PC-3 (cell line): ENCODE measurements around the gene PPP1R27.

Source experiments
- CTCF ChIP-seq: fragments of 300-600 bp; sonication (generic); conservative IDR thresholded peaks from 2 replicates; pipeline ENCODE4 v1.5.1; 2017; ENCODE audit warnings: antibody characterized with exemption, low read depth, mild to moderate bottlenecking, low read length
- EZH2 ChIP-seq: fragments of 300-600 bp; sonication (generic); IDR thresholded peaks from one replicate; pipeline ENCODE4 v1.6.1; 2017; ENCODE audit warnings: antibody characterized with exemption, mild to moderate bottlenecking, low read length; ENCODE audit not compliant: unreplicated experiment
- EZH2phosphoT487 ChIP-seq: fragments of 300-600 bp; sonication (generic); IDR thresholded peaks from 2 replicates; pipeline ENCODE4 v1.6.1; 2018; ENCODE audit warnings: mild to moderate bottlenecking, antibody characterized with exemption, low read length, borderline replicate concordance

DNA sequence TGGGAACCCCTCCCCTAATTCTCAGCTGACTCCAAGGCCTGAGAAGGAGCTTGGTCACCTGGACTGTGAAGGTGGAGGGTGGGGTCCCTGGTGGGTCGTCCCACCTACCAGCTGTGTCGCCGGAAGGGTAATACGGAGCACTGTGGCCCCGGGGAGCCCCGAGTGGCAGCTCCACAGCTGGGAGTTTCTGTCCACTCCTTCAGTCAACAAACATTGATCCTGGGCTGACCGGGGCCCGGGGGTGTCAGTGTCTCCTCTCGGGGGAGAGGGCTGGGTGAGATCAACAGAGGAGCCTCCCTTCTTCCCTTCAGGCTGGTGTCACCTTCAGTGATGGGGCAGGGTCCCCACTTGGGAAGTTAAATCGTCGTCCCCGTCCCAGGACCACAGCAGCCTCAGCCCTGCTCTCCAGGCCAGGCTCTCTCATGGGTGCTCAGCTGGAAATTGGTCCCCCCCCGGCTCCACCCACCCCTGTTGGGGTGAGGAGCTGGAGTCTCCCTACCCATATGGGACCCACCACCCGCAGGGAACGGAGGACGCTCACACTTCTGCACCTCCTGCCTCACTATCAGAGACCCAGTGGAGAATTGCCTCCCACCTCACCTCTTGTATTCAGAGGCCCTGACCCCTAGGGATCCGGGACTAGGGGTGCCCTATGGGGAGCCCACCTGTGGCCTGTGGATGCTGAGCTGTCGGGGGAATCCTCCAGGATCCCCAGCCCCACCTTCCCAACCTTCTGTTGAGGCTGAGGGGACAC is 29.0 kb downstream of the PPP1R27 start:
- no peak for TF ChIP-seq CTCF
- no peak for TF ChIP-seq EZH2
- TF ChIP-seq EZH2phosphoT487: no peak
